Panc1 (cell line): Measurements from ENCODE around the gene VSIG8. TPM values are rescaled to one million over a fixed set of nuclear protein-coding genes. Genes with fewer than 3 reads are reported as not detected.
A peak's percentile ranks its signal among the peaks of the same experiment; 100 is the strongest.

ENCODE experiments used
- ATAC-seq: fragments of 200-7000 bp; cut with Tn5 transposase; 2 replicates; pipeline ENCODE4 v1.9.1; 2020; ENCODE audit warnings: mild to moderate bottlenecking, moderate library complexity
- BruUV-seq: library from RNA; stranded (reverse); fragments of 400-500 nt; replicated peaks from 2 replicates; lab custom pipeline; 2021; lab: Mats Ljungman, UMichigan
- CTCF ChIA-PET: fragments of 300-600 bp; sonication (Branson Sonifier 250); formaldehyde crosslinking; loops from one replicate; lab custom pipeline; 2022; ENCODE audit warnings: antibody characterized with exemption; lab: Charles Lee
- POLR2A ChIA-PET: fragments of 300-600 bp; sonication (Branson Sonifier 250); formaldehyde crosslinking; loops from one replicate; lab custom pipeline; 2022; ENCODE audit warnings: antibody characterized with exemption; lab: Charles Lee
- DNase-seq: peaks from one replicate; pipeline ENCODE4 v3.0.0-alpha.2; 2010; ENCODE audit warnings: low read depth, low spot score
- H3K27ac ChIP-seq: 2 replicates; pipeline ENCODE4 v1.5.1; 2011; ENCODE audit warnings: mild to moderate bottlenecking, low read length, inconsistent platforms
- H3K27me3 ChIP-seq: fragments of 200-500 bp; sonication (Bioruptor generic); 2 replicates; pipeline ENCODE4 v1.6.0; 2014; ENCODE audit warnings: low read length, inconsistent platforms; ENCODE audit not compliant: control insufficient read depth, insufficient read depth
- H3K36me3 ChIP-seq: fragments of 200-500 bp; sonication (Bioruptor generic); 2 replicates; pipeline ENCODE4 v1.5.1; 2014; ENCODE audit warnings: inconsistent platforms, mild to moderate bottlenecking, low read length, moderate library complexity; ENCODE audit not compliant: control insufficient read depth, insufficient read depth
- H3K4me1 ChIP-seq: 2 replicates; pipeline ENCODE4 v1.5.1; 2011; ENCODE audit warnings: inconsistent platforms, mild to moderate bottlenecking, low read length, moderate library complexity; ENCODE audit not compliant: control insufficient read depth, insufficient read depth
- H3K4me3 ChIP-seq, 2 experiments: 2 replicates each; pipeline ENCODE4 v1.5.1; 2011 to 2012; ENCODE audit warnings: low read depth in 2 of 2, low read length in 2 of 2, mild to moderate bottlenecking in 2 of 2, inconsistent platforms in 1 of 2, moderate library complexity in 1 of 2
- H3K9me3 ChIP-seq: fragments of 200-500 bp; sonication (Bioruptor generic); 2 replicates; pipeline ENCODE4 v1.5.1; 2014; ENCODE audit warnings: low read depth, mild to moderate bottlenecking, inconsistent platforms, low read length, moderate library complexity; ENCODE audit not compliant: control insufficient read depth, insufficient read depth
- POLR2AphosphoS5 ChIP-seq: IDR thresholded peaks from 2 replicates; pipeline ENCODE4 v1.6.1; 2012; ENCODE audit warnings: mild to moderate bottlenecking, low read depth, low read length, moderate library complexity
- SIN3A ChIP-seq: IDR thresholded peaks from 2 replicates; pipeline ENCODE4 v1.6.1; 2012; ENCODE audit warnings: low read depth, mild to moderate bottlenecking, low read length, moderate library complexity, borderline replicate concordance; ENCODE audit not compliant: insufficient read depth
- TCF7L2 ChIP-seq: IDR thresholded peaks from 2 replicates; pipeline ENCODE4 v1.6.1; 2011; ENCODE audit warnings: mild to moderate bottlenecking, low read depth, low read length, inconsistent platforms
- in situ Hi-C: cut with HindIII; loops from 2 replicates; pipeline ENCODE4 v1.10.0; 2016; ENCODE audit warnings: low sequenced_read_pairs, low pct_unique_long_range_greater_than_20kb
- intact Hi-C: fragments of 100-400 bp; cut with micrococcal nuclease; formaldehyde crosslinking; loops from one replicate; pipeline ENCODE4 v1.10.0; 2022; ENCODE audit not compliant: unreplicated experiment
- total RNA-seq: library from RNA; stranded (reverse); gene quantifications from one replicate; pipeline ENCODE4 v1.2.1, GENCODE V29; 2021; ENCODE audit not compliant: unreplicated experiment
- TF ChIP-seq, protein P1 (sequence below), 2 experiments: IDR thresholded peaks; 2 replicates each; pipeline ENCODE4 v1.6.1; 2011 to 2012; ENCODE audit warnings: low read depth in 2 of 2, control low read depth in 1 of 2, low read length in 1 of 2, mild to moderate bottlenecking in 1 of 2, moderate library complexity in 1 of 2; ENCODE audit not compliant: insufficient read depth in 1 of 2
- TF ChIP-seq, protein P2 (sequence below): fragments of 450-650 bp; IDR thresholded peaks from 2 replicates; pipeline ENCODE4 v1.5.1; 2017; ENCODE audit warnings: mild to moderate bottlenecking

VSIG8 gene
- total RNA-seq, 1 experiment from 2014 or later: not detected

DNA sequence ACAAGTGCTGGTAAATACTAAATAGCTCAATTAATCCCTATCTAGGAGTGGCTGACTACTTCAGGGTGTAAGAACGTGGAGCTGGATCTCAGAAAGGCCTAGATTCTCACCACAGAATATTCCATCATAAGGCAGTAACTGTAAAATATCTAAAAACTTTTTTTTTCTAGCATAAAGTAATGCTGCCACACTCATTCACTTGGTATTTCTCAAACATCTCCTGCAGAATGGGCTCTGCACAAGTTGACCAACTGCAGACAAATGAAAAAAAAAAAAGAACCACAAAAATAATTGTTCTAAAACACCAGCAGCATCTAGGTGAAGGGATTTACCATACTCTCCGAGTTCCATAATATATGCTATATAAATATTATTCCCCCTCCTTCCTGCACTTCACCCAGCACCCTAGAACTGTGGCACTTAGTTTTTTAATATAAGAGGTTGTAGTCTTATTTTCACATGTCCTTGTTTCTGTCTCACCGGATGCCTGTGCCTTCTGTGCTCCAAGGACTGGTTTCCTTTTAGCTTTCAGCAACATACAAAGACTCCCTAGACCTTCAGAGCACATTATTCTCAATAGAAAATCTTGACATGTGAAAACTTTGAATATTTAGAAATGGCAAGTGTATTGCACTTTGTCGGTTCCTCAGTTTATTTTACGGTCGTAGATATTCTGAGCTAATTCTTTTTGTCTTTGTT, 8.9 kb downstream of the VSIG8 start:
- H3K9me3 ChIP-seq: no peaks in the 10 kb centered on the region
- H3K27ac ChIP-seq: no peak overlapping the region
- TF ChIP-seq SIN3A (no peak), POLR2AphosphoS5 (no peak), TCF7L2 (no peak)
- TF ChIP-seq, protein P1, sequence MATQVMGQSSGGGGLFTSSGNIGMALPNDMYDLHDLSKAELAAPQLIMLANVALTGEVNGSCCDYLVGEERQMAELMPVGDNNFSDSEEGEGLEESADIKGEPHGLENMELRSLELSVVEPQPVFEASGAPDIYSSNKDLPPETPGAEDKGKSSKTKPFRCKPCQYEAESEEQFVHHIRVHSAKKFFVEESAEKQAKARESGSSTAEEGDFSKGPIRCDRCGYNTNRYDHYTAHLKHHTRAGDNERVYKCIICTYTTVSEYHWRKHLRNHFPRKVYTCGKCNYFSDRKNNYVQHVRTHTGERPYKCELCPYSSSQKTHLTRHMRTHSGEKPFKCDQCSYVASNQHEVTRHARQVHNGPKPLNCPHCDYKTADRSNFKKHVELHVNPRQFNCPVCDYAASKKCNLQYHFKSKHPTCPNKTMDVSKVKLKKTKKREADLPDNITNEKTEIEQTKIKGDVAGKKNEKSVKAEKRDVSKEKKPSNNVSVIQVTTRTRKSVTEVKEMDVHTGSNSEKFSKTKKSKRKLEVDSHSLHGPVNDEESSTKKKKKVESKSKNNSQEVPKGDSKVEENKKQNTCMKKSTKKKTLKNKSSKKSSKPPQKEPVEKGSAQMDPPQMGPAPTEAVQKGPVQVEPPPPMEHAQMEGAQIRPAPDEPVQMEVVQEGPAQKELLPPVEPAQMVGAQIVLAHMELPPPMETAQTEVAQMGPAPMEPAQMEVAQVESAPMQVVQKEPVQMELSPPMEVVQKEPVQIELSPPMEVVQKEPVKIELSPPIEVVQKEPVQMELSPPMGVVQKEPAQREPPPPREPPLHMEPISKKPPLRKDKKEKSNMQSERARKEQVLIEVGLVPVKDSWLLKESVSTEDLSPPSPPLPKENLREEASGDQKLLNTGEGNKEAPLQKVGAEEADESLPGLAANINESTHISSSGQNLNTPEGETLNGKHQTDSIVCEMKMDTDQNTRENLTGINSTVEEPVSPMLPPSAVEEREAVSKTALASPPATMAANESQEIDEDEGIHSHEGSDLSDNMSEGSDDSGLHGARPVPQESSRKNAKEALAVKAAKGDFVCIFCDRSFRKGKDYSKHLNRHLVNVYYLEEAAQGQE (IDR thresholded peaks at IDR 0.05; ENCODE audit: insufficient read depth in 1 of 2, low read depth in 2 of 2, low read length in 1 of 2): no peak
- TF ChIP-seq, protein P2, sequence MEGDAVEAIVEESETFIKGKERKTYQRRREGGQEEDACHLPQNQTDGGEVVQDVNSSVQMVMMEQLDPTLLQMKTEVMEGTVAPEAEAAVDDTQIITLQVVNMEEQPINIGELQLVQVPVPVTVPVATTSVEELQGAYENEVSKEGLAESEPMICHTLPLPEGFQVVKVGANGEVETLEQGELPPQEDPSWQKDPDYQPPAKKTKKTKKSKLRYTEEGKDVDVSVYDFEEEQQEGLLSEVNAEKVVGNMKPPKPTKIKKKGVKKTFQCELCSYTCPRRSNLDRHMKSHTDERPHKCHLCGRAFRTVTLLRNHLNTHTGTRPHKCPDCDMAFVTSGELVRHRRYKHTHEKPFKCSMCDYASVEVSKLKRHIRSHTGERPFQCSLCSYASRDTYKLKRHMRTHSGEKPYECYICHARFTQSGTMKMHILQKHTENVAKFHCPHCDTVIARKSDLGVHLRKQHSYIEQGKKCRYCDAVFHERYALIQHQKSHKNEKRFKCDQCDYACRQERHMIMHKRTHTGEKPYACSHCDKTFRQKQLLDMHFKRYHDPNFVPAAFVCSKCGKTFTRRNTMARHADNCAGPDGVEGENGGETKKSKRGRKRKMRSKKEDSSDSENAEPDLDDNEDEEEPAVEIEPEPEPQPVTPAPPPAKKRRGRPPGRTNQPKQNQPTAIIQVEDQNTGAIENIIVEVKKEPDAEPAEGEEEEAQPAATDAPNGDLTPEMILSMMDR: no peak
- ChIA-PET CTCF (interaction anchor here (0.6 kb wide), 1 partner anchor 28 kb away, joined by 9 read pairs; no protein-coding TSS in a partner anchor), POLR2A (no interaction called here)
- H3K4me1 ChIP-seq: peaks cover 9% of the 10 kb centered on the region; the same call in 1 of the 2 replicates
- peak overlapping the region; percentile 53 to 57 for H3K4me3 ChIP-seq
- ATAC-seq (no peak), DNase-seq (no peak)
- no peaks in the 10 kb centered on the region for H3K36me3 ChIP-seq
- H3K27me3 ChIP-seq: no peaks in the 10 kb centered on the region
- no TSS peak for BruUV-seq
- intact Hi-C loops: loop anchor here (2.0 kb wide), 1 partner anchor 73 kb away; the partner anchor contains the start of gene DUSP23
- in situ Hi-C loops: no loop called here

DNA sequence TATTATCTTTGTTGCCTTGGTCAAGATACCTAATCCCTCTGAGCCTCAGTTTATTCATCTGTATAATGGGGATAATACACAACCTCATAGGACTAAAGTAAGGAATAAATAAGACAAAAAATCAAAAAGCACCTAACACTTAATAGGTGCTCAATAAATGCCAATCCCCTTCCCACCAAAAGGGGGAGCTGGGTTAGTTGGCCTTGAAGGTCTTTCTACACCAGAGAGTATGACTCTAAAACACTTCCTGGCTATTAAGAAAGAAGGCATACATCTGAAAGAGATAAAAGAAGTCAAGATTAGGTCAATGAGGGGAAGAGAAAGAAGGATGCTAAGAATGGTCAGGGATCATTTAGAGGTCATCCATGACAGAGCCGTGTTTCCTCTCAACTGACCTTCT, 11.1 kb downstream of the VSIG8 start:
- Histone ChIP-seq H3K4me3 (no peak overlapping the region), H3K36me3 (no peaks in the 10 kb centered on the region), H3K27me3 (no peaks in the 10 kb centered on the region), H3K27ac (no peak overlapping the region), H3K4me1 (peaks cover 9% of the 10 kb centered on the region; the same call in 1 of the 2 replicates), H3K9me3 (no peaks in the 10 kb centered on the region)
- CTCF ChIA-PET: interaction anchor here (0.9 kb wide), 1 partner anchor 21 kb away, joined by 3 read pairs; no protein-coding TSS in a partner anchor
- in situ Hi-C loops (no loop called here), intact Hi-C loops (no loop called here)
- BruUV-seq: no TSS peak
- TF ChIP-seq SIN3A: no peak
- TF ChIP-seq, protein P2: no peak
- no peak for TF ChIP-seq TCF7L2
- TF ChIP-seq POLR2AphosphoS5: no peak
- TF ChIP-seq, protein P1 (IDR thresholded peaks at IDR 0.05; ENCODE audit: insufficient read depth in 1 of 2, low read depth in 2 of 2, low read length in 1 of 2): no peak
- no peak for ATAC-seq
- POLR2A ChIA-PET: no interaction called here
- DNase-seq: no peak
